GM12878 (cell line): ENCODE measurements around the gene B3GALT5. TPM values are rescaled to one million over a fixed set of nuclear protein-coding genes. Genes with fewer than 3 reads are reported as not detected.

Experiments used
- ATAC-seq: fragments of 200-7000 bp; cut with Tn5 transposase; 3 replicates; pipeline ENCODE4 v1.9.1; 2020; ENCODE audit warnings: mild to moderate bottlenecking, moderate library complexity
- BruUV-seq: library from RNA; stranded (reverse); fragments of 400-500 nt; replicated peaks from 2 replicates; lab custom pipeline; 2021; lab: Mats Ljungman, UMichigan
- CTCF ChIA-PET: fragments of 300-600 bp; sonication (Branson Sonifier 250); formaldehyde crosslinking; extraction: SDS; loops from one replicate; lab custom pipeline; 2021; ENCODE audit warnings: inconsistent platforms; lab: Yijun Ruan, JAX
- POLR2A ChIA-PET: fragments of 350-600 bp; formaldehyde crosslinking; extraction: SDS; loops from one replicate; lab custom pipeline; 2021; ENCODE audit warnings: inconsistent platforms; lab: Charles Lee
- RAD21 ChIA-PET: fragments of 300-600 bp; sonication (Branson Sonifier 250); formaldehyde crosslinking; loops from one replicate; lab custom pipeline; 2023; ENCODE audit warnings: antibody characterized with exemption; ENCODE audit not compliant: unreplicated experiment; lab: Charles Lee
- SMC1A ChIA-PET: fragments of 300-600 bp; sonication (Branson Sonifier 250); formaldehyde crosslinking; loops from one replicate; lab custom pipeline; 2023; ENCODE audit not compliant: unreplicated experiment, uncharacterized antibody; lab: Charles Lee
- DNase-seq: peaks from one replicate; pipeline ENCODE4 v3.0.0-alpha.2; 2011; ENCODE audit warnings: low read depth, low spot score
- FAIRE-seq: peaks from 3 replicates; lab custom pipeline; 2011; peaks lifted over from hg19 to GRCh38; lab: Jason Lieb, UNC
- H2AFZ ChIP-seq: 2 replicates; pipeline ENCODE4 v1.6.0; 2011; ENCODE audit warnings: low read depth, low read length, control low read depth; ENCODE audit not compliant: control insufficient read depth
- H3K27ac ChIP-seq: 2 replicates; pipeline ENCODE4 v1.5.1; 2011; ENCODE audit warnings: control low read depth; ENCODE audit not compliant: control insufficient read depth, insufficient read depth
- H3K27me3 ChIP-seq, 2 experiments: replicated peaks in 1 of 2; 2 replicates each; pipeline versions ENCODE4 v1.6.0 to v1.6.1; 2011; ENCODE audit warnings: low read length in 1 of 2; ENCODE audit not compliant: control insufficient read depth in 2 of 2, insufficient read depth in 2 of 2
- H3K36me3 ChIP-seq, 2 experiments: 2 replicates each; pipeline ENCODE4 v1.5.1; 2011; ENCODE audit warnings: low read length in 1 of 2; ENCODE audit not compliant: control insufficient read depth in 2 of 2, insufficient read depth in 2 of 2
- H3K4me1 ChIP-seq: 2 replicates; pipeline ENCODE4 v1.6.1; 2011; ENCODE audit warnings: mild to moderate bottlenecking, low read length, moderate library complexity, mixed read lengths; ENCODE audit not compliant: control insufficient read depth, insufficient read depth
- H3K4me2 ChIP-seq: 2 replicates; pipeline ENCODE4 v1.6.0; 2011; ENCODE audit warnings: control low read depth; ENCODE audit not compliant: control insufficient read depth, insufficient read depth
- H3K4me3 ChIP-seq: fragments of 200-600 bp; sonication (generic); 2 replicates; pipeline ENCODE4 v1.5.1; 2016
- H3K79me2 ChIP-seq: 2 replicates; pipeline ENCODE4 v1.6.0; 2011; ENCODE audit warnings: low read length; ENCODE audit not compliant: control insufficient read depth, insufficient read depth
- H3K9ac ChIP-seq: 2 replicates; pipeline ENCODE4 v1.8.0; 2011; ENCODE audit warnings: low read length, control low read depth, mixed read lengths; ENCODE audit not compliant: control insufficient read depth, insufficient read depth
- H3K9me3 ChIP-seq: replicated peaks from 3 replicates; pipeline ENCODE4 v1.5.1; 2011; ENCODE audit warnings: mild to moderate bottlenecking, low read length; ENCODE audit not compliant: control insufficient read depth, insufficient read depth
- H4K20me1 ChIP-seq: 2 replicates; pipeline ENCODE4 v1.6.0; 2011; ENCODE audit not compliant: control insufficient read depth, insufficient read depth
- ATF7 ChIP-seq: fragments of 450-650 bp; IDR thresholded peaks from 2 replicates; pipeline ENCODE4 v1.6.1; 2016; ENCODE audit warnings: low read depth, mild to moderate bottlenecking
- BHLHE40 ChIP-seq, 2 experiments: fragments of 450-650 bp in 1 of 2; IDR thresholded peaks; 2 replicates each; pipeline ENCODE4 v1.6.1; 2011 to 2017; ENCODE audit warnings: low read depth in 2 of 2, borderline replicate concordance in 1 of 2, improper control_type of control experiment in 1 of 2, low read length in 1 of 2, mild to moderate bottlenecking in 1 of 2
- EZH2 ChIP-seq: IDR thresholded peaks from 2 replicates; pipeline ENCODE4 v1.6.1; 2012; ENCODE audit warnings: low read depth, mild to moderate bottlenecking, control low read depth, inconsistent platforms, low read length, borderline replicate concordance; ENCODE audit not compliant: control insufficient read depth
- HDAC6 ChIP-seq: fragments of 200-600 bp; sonication (generic); IDR thresholded peaks from one replicate; pipeline ENCODE4 v1.8.0; 2017; ENCODE audit warnings: antibody characterized with exemption; ENCODE audit not compliant: unreplicated experiment
- MEF2B ChIP-seq: fragments of 450-650 bp; IDR thresholded peaks from 2 replicates; pipeline ENCODE4 v1.6.1; 2018; ENCODE audit warnings: mild to moderate bottlenecking, moderate library complexity; ENCODE audit not compliant: partially characterized antibody, poor library complexity, severe bottlenecking
- POLR2A ChIP-seq: IDR thresholded peaks from 2 replicates; pipeline ENCODE4 v1.6.1; 2011; ENCODE audit warnings: low read depth, mild to moderate bottlenecking, low read length
- RAD51 ChIP-seq: fragments of 450-650 bp; IDR thresholded peaks from 2 replicates; pipeline ENCODE4 v1.6.1; 2016; ENCODE audit warnings: moderate library complexity, mild to moderate bottlenecking, inconsistent platforms
- WGBS: methylation state at CpG from one replicate; pipeline ENCODE4 v1.1.6; 2016; ENCODE audit warnings: low lambda C conversion rate; ENCODE audit not compliant: insufficient replicate concordance, insufficient coverage; ENCODE audit errors: missing lambda C conversion rate; 5-methylcytosine and 5-hydroxymethylcytosine counted together
- in situ Hi-C: fragments of 300-500 bp; cut with MboI; formaldehyde crosslinking; loops from 9 replicates; pipeline ENCODE4 v1.14.3; 2018; ENCODE audit warnings: mixed read lengths
- intact Hi-C: fragments of 100-400 bp; cut with micrococcal nuclease; formaldehyde crosslinking; loops from one replicate; pipeline ENCODE4 v1.14.2; 2022; ENCODE audit not compliant: unreplicated experiment
- polyA plus RNA-seq, 11 experiments: library from polyadenylated mRNA; depleted of rRNA in 4 of 11; unstranded in 6 of 11; stranded (reverse) in 5 of 11; fragments of >200 nt; fragmentation: Nextera tagmentation in 4 of 11; fragmentation: Illumina TruSeq in 1 of 11; extraction: Ambion mirVana in 4 of 11; extraction: Trizol in 1 of 11; gene quantifications; 1 replicate in 1 of 11; 2 replicates in 10 of 11; pipeline versions ENCODE4 v1.2.1 to v1.2.3, GENCODE V29; 2011 to 2016; ENCODE audit warnings: inconsistent platforms in 2 of 11, missing spikeins in 2 of 11, low read depth in 1 of 11
- total RNA-seq, 4 experiments: library from RNA; depleted of rRNA in 3 of 4; stranded (reverse); fragments of >200 nt in 3 of 4; fragmentation: Illumina TruSeq in 1 of 4; extraction: Trizol in 1 of 4; gene quantifications; 2 replicates each; pipeline versions ENCODE4 v1.2.1 to v1.2.3, GENCODE V29; 2013 to 2021
- TF ChIP-seq, protein P1 (sequence below): fragments of 450-650 bp; formaldehyde crosslinking; IDR thresholded peaks from 2 replicates; pipeline ENCODE4 v1.4.0; 2022; ENCODE audit warnings: mild to moderate bottlenecking, moderate library complexity

Gene B3GALT5
- total and polyA plus RNA-seq, 10 of the 15 experiments (the other 5 are each of a cell fraction or from before 2014, with no cell fraction given): 0.03 to 0.04 TPM; not detected in 8

DNA sequence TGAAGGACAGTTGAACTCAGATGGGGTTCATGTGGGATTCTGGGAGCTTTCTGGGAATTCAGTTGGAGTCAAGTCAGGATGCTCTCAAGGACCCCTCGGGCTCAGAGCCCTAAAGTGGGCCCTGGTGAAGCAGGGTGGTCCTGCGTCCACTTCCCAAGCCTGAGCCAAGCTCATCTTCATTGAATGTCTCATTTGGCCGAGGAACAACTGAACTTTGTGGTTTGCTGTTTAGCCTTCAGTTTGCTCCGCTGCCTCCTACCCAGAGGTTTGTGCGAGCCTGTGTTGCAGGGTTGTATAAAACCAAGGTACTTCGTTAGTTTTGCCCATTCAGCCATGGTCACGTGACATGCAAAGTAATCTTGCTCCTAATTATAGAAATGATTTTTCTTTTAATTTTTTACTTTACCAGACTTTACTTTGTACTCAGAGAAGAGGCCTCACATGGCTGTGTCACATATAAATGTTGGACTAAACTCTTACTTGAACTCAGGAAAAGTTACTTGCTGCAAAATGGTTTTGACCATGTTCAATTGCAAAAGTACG, 49.7 kb downstream of the B3GALT5 start:
- Histone ChIP-seq H2AFZ (no peak overlapping the region), H3K27ac (no peak overlapping the region), H3K9ac (no peak overlapping the region), H3K4me1 (no peaks in the 10 kb centered on the region), H3K4me3 (no peak overlapping the region), H3K9me3 (no peaks in the 10 kb centered on the region; the same call in 2 of the 3 replicates), H4K20me1 (no peaks in the 10 kb centered on the region), H3K36me3 (no peaks in the 10 kb centered on the region), H3K27me3 (no peaks in the 10 kb centered on the region), H3K79me2 (no peaks in the 10 kb centered on the region), H3K4me2 (no peak overlapping the region)
- TF ChIP-seq RAD51 (peak; percentile 52; the same call in 1 of the 2 replicates), EZH2 (no peak), POLR2A (no peak)
- BruUV-seq: no TSS peak
- no peak for ATAC-seq
- POLR2A ChIA-PET: no interaction called here
- CTCF ChIA-PET: no interaction called here
- DNase-seq: no peak
- RAD21 ChIA-PET: no interaction called here
- WGBS: 19% methylated on average over 8 of the region's 8 CpGs
- intact Hi-C loops (no loop called here), in situ Hi-C loops (no loop called here)
- no peak for FAIRE-seq
- SMC1A ChIA-PET: no interaction called here

DNA sequence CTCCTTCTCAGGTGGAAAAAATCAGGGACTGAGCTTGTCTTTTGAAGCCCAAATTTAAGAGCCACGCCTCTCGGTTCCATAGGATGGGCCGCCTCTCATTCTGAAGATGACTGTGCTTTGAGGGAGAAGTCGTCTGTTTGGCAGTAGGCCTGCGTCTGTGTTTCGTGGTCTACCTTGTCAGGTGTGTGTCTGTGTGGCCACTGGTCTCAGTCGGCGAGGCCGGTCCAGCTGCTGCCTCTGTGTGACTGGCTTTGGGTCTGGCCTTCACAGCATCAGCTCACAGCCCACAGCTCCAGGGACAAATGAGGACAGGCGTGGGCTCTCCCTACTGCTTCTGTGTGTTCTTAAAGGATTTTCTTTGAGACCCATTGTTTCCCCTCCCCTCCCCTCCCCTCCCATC, 50.3 kb downstream of the B3GALT5 start:
- H3K4me1 ChIP-seq: no peaks in the 10 kb centered on the region
- ATAC-seq (no peak), FAIRE-seq (no peak), DNase-seq (no peak)
- H3K27me3 ChIP-seq: no peaks in the 10 kb centered on the region
- H4K20me1 ChIP-seq: no peaks in the 10 kb centered on the region
- H3K27ac ChIP-seq: no peak overlapping the region
- POLR2A ChIA-PET: no interaction called here
- no peak overlapping the region for H3K9ac ChIP-seq
- RAD21 ChIA-PET: no interaction called here
- no peaks in the 10 kb centered on the region for H3K79me2 ChIP-seq
- WGBS: 9% methylated on average over 10 of the region's 10 CpGs
- H3K36me3 ChIP-seq: no peaks in the 10 kb centered on the region
- CTCF ChIA-PET: no interaction called here
- H3K4me3 ChIP-seq: no peak overlapping the region
- intact Hi-C loops (no loop called here), in situ Hi-C loops (no loop called here)
- BruUV-seq: no TSS peak
- no peaks in the 10 kb centered on the region; the same call in 2 of the 3 replicates for H3K9me3 ChIP-seq
- H2AFZ ChIP-seq: no peak overlapping the region
- SMC1A ChIA-PET: no interaction called here
- H3K4me2 ChIP-seq: no peak overlapping the region
- no peak for TF ChIP-seq HDAC6
- TF ChIP-seq ATF7: no peak
- TF ChIP-seq, protein P1, sequence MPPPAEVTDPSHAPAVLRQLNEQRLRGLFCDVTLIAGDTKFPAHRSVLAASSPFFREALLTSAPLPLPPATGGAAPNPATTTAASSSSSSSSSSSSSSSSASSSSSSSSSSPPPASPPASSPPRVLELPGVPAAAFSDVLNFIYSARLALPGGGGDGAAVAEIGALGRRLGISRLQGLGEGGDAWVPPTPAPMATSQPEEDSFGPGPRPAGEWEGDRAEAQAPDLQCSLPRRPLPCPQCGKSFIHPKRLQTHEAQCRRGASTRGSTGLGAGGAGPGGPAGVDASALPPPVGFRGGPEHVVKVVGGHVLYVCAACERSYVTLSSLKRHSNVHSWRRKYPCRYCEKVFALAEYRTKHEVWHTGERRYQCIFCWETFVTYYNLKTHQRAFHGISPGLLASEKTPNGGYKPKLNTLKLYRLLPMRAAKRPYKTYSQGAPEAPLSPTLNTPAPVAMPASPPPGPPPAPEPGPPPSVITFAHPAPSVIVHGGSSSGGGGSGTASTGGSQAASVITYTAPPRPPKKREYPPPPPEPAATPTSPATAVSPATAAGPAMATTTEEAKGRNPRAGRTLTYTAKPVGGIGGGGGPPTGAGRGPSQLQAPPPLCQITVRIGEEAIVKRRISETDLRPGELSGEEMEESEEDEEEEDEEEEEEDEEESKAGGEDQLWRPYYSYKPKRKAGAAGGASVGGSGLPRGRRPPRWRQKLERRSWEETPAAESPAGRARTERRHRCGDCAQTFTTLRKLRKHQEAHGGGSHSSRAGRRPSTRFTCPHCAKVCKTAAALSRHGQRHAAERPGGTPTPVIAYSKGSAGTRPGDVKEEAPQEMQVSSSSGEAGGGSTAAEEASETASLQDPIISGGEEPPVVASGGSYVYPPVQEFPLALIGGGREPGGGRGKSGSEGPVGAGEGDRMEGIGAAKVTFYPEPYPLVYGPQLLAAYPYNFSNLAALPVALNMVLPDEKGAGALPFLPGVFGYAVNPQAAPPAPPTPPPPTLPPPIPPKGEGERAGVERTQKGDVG (CRISPR knock-in tag): no peak
- no peak for TF ChIP-seq RAD51
- TF ChIP-seq BHLHE40 (IDR thresholded peaks at IDR 0.05; ENCODE audit: borderline replicate concordance in 1 of 2, low read depth in 2 of 2, low read length in 1 of 2): no peak
- no peak for TF ChIP-seq MEF2B
